ENCODE results near the gene TTC3.

The TTC3 gene

GRCh38 chr21:37182222-37182621, 109.2 kb downstream of the TTC3 start:
- H3K27me3 ChIP-seq (ENCODE audit: insufficient read depth, low read length, poor library complexity, severe bottlenecking) = no peaks in the 10 kb centered on the region
- TF ChIP-seq EZH2phosphoT487 (IDR thresholded peaks at IDR 0.05; ENCODE audit: borderline replicate concordance) (no peak), CTCF (conservative IDR thresholded peaks at IDR 0.05; ENCODE audit: low read length) (no peak)
- no peak overlapping the region for H3K9ac ChIP-seq (ENCODE audit: low read depth, low read length, poor library complexity, severe bottlenecking)
- no peak overlapping the region for H3K4me3 ChIP-seq (ENCODE audit: low read length, poor library complexity, severe bottlenecking)
- no peaks in the 10 kb centered on the region for H4K20me1 ChIP-seq (ENCODE audit: insufficient read depth, low read length, poor library complexity, severe bottlenecking)
- H3F3A ChIP-seq (ENCODE audit: low read depth) = 0 out of 2 replicates have a peak, but pooled peaks cover 3% of the 10 kb centered on the region
- no peaks in the 10 kb centered on the region for H3K79me2 ChIP-seq (ENCODE audit: insufficient read depth, low read length)
- no peak overlapping the region for H3K4me2 ChIP-seq (ENCODE audit: low read depth, low read length, poor library complexity, severe bottlenecking)
- no peaks in the 10 kb centered on the region for H3K9me3 ChIP-seq (ENCODE audit: insufficient read depth, low read depth, low read length)
- peaks cover 12% of the 10 kb centered on the region for H3K4me1 ChIP-seq (ENCODE audit: insufficient read depth, low read length, poor library complexity, severe bottlenecking)
- H3K9me2 ChIP-seq (replicated peaks; ENCODE audit: low read depth, low read length) = no peaks in the 10 kb centered on the region
- peaks cover 76% of the 10 kb centered on the region for H3K36me3 ChIP-seq (ENCODE audit: insufficient read depth, low read length)
- no peak overlapping the region for H2AFZ ChIP-seq (ENCODE audit: low read length)

GRCh38 chr21:37183749-37184148, 110.7 kb downstream of the TTC3 start:
- Histone ChIP-seq H4K20me1 (ENCODE audit: insufficient read depth, low read length, poor library complexity, severe bottlenecking) (no peaks in the 10 kb centered on the region), H3K4me1 (ENCODE audit: insufficient read depth, low read length, poor library complexity, severe bottlenecking) (peaks cover 18% of the 10 kb centered on the region), H3K4me2 (ENCODE audit: low read depth, low read length, poor library complexity, severe bottlenecking) (no peak overlapping the region), H3K27me3 (ENCODE audit: insufficient read depth, low read length, poor library complexity, severe bottlenecking) (no peaks in the 10 kb centered on the region), H3K36me3 (ENCODE audit: insufficient read depth, low read length) (peaks cover 76% of the 10 kb centered on the region), H3F3A (ENCODE audit: low read depth) (0 out of 2 replicates have a peak, but pooled peaks cover 3% of the 10 kb centered on the region), H2AFZ (ENCODE audit: low read length) (no peak overlapping the region), H3K4me3 (ENCODE audit: low read length, poor library complexity, severe bottlenecking) (no peak overlapping the region), H3K9me2 (replicated peaks; ENCODE audit: low read depth, low read length) (no peaks in the 10 kb centered on the region), H3K9ac (ENCODE audit: low read depth, low read length, poor library complexity, severe bottlenecking) (no peak overlapping the region), H3K9me3 (ENCODE audit: insufficient read depth, low read depth, low read length) (no peaks in the 10 kb centered on the region), H3K79me2 (ENCODE audit: insufficient read depth, low read length) (no peaks in the 10 kb centered on the region)
- TF ChIP-seq EZH2phosphoT487 (IDR thresholded peaks at IDR 0.05; ENCODE audit: borderline replicate concordance) (no peak), CTCF (conservative IDR thresholded peaks at IDR 0.05; ENCODE audit: low read length) (no peak)

GRCh38 chr21:37184784-37185593, 111.9 kb downstream of the TTC3 start:
- peaks cover 78% of the 10 kb centered on the region for H3K36me3 ChIP-seq (ENCODE audit: insufficient read depth, low read length)
- no peak overlapping the region for H3K4me2 ChIP-seq (ENCODE audit: low read depth, low read length, poor library complexity, severe bottlenecking)
- no peaks in the 10 kb centered on the region for H3K27me3 ChIP-seq (ENCODE audit: insufficient read depth, low read length, poor library complexity, severe bottlenecking)
- no peaks in the 10 kb centered on the region for H3K9me3 ChIP-seq (ENCODE audit: insufficient read depth, low read depth, low read length)
- no peak overlapping the region for H3K9ac ChIP-seq (ENCODE audit: low read depth, low read length, poor library complexity, severe bottlenecking)
- 0 out of 2 replicates have a peak, but pooled peaks cover 3% of the 10 kb centered on the region for H3F3A ChIP-seq (ENCODE audit: low read depth)
- no peaks in the 10 kb centered on the region for H3K79me2 ChIP-seq (ENCODE audit: insufficient read depth, low read length)
- H4K20me1 ChIP-seq (ENCODE audit: insufficient read depth, low read length, poor library complexity, severe bottlenecking) = no peaks in the 10 kb centered on the region
- no peak overlapping the region for H3K4me3 ChIP-seq (ENCODE audit: low read length, poor library complexity, severe bottlenecking)
- no peaks in the 10 kb centered on the region for H3K9me2 ChIP-seq (replicated peaks; ENCODE audit: low read depth, low read length)
- H2AFZ ChIP-seq (ENCODE audit: low read length) = no peak overlapping the region
- peaks cover 18% of the 10 kb centered on the region for H3K4me1 ChIP-seq (ENCODE audit: insufficient read depth, low read length, poor library complexity, severe bottlenecking)
- no peak for TF ChIP-seq CTCF (conservative IDR thresholded peaks at IDR 0.05; ENCODE audit: low read length)
- TF ChIP-seq EZH2phosphoT487 (IDR thresholded peaks at IDR 0.05; ENCODE audit: borderline replicate concordance) = no peak
